Cardiac fibroblast (primary cell): ENCODE results near the gene BTBD17.

Experiments
- DNase-seq, 2 donors: peaks; one replicate each; pipeline versions ENCODE4 v3.0.0 to v3.0.0-alpha.2; 2010; ENCODE audit warnings: low read depth in 2 of 2
- H3K4me3 ChIP-seq, 2 donors: replicated peaks in 1 of 2; 1 replicate in 1 of 2; 2 replicates in 1 of 2; pipeline ENCODE4 v1.5.1; 2011; ENCODE audit warnings: low read depth in 2 of 2, low read length in 2 of 2, mild to moderate bottlenecking in 2 of 2, moderate library complexity in 1 of 2
- TF ChIP-seq, protein P1 (sequence below): IDR thresholded peaks from one replicate; pipeline ENCODE4 v1.5.1; 2011; ENCODE audit warnings: low read depth, mild to moderate bottlenecking, low read length, inconsistent platforms

BTBD17 gene

DNA sequence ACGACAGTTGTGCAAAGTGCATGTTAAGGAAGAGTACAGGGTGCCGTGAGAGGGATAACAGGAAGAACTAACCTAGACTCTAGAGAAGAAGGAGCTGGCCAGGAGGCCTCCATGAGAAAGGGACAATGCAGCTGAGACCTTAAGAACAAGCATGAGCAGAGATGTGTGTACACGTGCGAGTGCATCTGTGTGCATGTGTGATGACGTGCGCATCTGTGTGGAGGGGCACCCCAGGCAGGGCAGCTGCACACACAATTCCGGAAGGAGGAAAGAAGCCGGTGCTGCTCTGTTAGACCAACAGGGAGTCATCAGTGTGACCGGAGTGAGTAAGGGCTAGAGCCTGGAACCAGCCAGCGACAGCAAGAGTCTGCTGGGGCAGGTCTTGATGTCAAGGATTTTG lies 43.3 kb downstream of the BTBD17 start:
- H3K4me3 ChIP-seq = no peak overlapping the region
- TF ChIP-seq, protein P1, sequence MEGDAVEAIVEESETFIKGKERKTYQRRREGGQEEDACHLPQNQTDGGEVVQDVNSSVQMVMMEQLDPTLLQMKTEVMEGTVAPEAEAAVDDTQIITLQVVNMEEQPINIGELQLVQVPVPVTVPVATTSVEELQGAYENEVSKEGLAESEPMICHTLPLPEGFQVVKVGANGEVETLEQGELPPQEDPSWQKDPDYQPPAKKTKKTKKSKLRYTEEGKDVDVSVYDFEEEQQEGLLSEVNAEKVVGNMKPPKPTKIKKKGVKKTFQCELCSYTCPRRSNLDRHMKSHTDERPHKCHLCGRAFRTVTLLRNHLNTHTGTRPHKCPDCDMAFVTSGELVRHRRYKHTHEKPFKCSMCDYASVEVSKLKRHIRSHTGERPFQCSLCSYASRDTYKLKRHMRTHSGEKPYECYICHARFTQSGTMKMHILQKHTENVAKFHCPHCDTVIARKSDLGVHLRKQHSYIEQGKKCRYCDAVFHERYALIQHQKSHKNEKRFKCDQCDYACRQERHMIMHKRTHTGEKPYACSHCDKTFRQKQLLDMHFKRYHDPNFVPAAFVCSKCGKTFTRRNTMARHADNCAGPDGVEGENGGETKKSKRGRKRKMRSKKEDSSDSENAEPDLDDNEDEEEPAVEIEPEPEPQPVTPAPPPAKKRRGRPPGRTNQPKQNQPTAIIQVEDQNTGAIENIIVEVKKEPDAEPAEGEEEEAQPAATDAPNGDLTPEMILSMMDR = no peak
- DNase-seq = no peak

DNA sequence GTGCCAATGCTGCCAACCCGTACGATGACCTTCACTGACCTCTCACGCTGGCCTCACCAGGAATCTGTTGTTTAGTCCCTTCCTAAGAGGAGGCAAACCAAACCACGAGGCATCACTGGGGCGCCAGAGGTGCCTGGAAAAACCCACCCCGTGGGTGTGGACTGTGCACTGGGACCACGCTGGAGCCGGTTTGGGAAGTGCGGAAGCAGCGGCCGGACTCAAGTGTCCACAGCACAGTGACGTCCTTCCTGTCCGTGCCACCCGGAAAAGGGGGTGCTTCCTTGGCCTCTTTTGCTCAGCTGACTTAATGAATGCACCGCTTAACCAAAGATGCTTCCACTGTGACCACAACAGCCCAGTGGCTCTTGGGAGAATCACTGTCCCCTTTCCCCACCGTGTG lies 44.6 kb downstream of the BTBD17 start:
- DNase-seq = no peak
- TF ChIP-seq, protein P1 = no peak
- no peak overlapping the region for H3K4me3 ChIP-seq

DNA sequence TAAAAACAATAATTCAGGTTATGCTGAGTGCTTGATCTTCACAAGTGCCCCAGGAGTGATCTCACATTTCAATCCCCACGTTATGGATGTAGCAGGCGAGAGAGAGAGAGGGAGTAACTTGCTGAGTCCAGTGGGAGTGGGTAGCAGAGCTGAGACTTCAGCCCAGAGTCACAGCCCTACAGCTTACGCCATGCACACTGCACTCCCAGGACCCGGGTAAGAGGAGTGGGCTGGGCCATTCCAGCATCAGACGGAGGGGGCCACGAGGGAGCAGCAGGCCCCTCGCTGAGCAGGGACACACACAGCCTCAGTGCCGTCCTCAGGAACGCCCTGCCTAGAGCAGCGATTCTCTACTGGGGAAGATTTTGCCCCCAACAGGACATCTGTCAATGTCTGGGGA lies 45.4 kb downstream of the BTBD17 start:
- TF ChIP-seq, protein P1 = no peak
- no peak for DNase-seq
- H3K4me3 ChIP-seq = no peak overlapping the region

DNA sequence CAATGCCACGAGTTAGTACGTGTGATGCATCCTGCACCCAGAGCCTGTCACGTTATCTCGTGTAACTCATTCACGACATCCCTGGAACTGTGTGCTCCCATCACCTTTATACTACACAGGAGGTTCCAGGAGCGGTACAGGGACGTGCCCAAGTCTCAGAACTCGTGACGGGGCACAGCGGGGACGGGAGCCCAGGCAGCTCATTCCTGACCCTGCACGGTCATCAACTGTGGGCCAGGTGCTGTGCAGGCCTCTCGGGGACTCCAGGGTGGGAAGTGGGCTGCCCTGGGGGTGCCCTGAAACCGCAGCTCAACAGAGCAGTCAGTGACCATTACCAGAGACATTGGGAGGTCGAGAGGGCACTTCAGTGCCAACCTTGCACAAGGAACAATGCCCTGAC lies 46.8 kb downstream of the BTBD17 start:
- TF ChIP-seq, protein P1 = no peak
- no peak overlapping the region for H3K4me3 ChIP-seq
- no peak for DNase-seq

DNA sequence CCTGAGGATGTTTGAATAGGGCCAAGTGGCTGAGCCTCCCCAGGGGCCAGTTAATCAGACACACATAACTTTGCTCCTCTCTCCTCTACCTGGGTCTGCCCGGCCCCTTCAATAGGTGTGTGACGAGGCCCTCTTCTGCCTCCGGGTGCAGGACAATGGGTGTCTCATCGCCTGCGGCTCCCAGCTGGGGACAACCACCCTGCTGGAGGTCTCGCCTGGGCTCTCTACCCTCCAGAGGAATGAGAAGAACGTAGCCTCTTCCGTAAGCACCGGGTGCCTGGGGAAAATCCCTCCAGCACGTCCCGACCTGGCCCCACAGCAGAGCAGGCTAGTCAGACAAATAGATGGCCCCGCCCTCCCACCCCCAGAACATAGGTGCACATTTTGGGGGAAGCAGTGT lies 51.8 kb downstream of the BTBD17 start:
- TF ChIP-seq, protein P1 = no peak
- no peak for DNase-seq
- H3K4me3 ChIP-seq = no peak overlapping the region

DNA sequence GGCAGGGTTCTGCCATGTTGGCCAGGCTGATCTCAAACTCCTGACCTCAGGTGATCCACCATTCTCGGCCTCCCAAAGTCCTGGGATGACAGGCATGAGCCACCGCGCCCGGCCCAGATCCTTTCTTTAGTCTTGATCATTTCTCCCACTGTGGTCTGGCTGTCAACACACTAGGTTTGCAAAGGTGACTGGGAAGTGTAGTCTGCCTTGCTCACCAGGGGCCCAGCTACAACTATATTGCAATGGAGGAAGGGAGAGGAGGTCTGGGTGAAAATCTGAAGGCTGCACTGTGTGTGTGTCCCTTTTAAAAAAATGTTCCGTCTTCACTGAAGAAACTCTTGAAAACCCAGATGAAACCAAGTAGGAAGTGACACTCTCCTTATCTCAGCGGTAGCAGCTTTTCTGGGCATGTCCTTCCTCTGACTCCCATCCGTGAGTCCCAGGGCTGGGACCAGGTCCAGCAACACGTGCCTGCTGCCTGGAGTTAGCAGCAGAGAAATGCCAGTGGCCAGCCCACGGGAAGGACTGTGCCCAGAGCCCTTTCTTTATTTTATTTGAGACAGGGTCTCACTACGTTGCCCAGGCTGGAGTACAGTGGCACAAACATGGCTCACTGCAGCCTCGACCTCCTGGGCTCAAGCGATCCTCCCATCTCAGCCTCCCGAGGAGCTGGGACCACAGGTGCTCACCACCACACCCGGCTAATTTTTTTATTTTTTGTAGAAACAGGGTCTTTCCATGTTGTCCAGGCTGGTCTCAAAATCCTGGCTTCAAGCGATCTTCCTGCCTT lies 53.5 kb downstream of the BTBD17 start:
- DNase-seq = peak in 1 of 2 donors; percentile 61
- TF ChIP-seq, protein P1 = no peak
- H3K4me3 ChIP-seq = no peak overlapping the region
